ENCODE measurements around the gene ROR2.

The ROR2 gene

GRCh38 chr9:91604451-91605179 is 345.4 kb downstream of the ROR2 start:
- no peak for DNase-seq

GRCh38 chr9:91603932-91604331 is 346.1 kb downstream of the ROR2 start:
- no peak for DNase-seq

GRCh38 chr9:91599564-91599963 is 350.5 kb downstream of the ROR2 start:
- DNase-seq: no peak

- DNase-seq: no peak
Observed at GRCh38 chr9:91591627-91592026, 358.4 kb downstream of the ROR2 start.

- no peak for DNase-seq
Observed at GRCh38 chr9:91589101-91589553, 360.9 kb downstream of the ROR2 start.

- DNase-seq: no peak
Observed at GRCh38 chr9:91586282-91586681, 363.7 kb downstream of the ROR2 start.

GRCh38 chr9:91583966-91584365 is 366.1 kb downstream of the ROR2 start:
- DNase-seq: no peak

- no peak for DNase-seq
Observed at GRCh38 chr9:91583161-91583875, 366.7 kb downstream of the ROR2 start.

- DNase-seq: no peak
Observed at GRCh38 chr9:91582181-91582580, 367.8 kb downstream of the ROR2 start.

GRCh38 chr9:91580136-91580535 is 369.9 kb downstream of the ROR2 start:
- DNase-seq: no peak

GRCh38 chr9:91578911-91579310 is 371.1 kb downstream of the ROR2 start:
- DNase-seq: no peak

- no peak for DNase-seq
Observed at GRCh38 chr9:91577633-91578061, 372.4 kb downstream of the ROR2 start.

- no peak for DNase-seq
Observed at GRCh38 chr9:91572811-91573210, 377.2 kb downstream of the ROR2 start.

- DNase-seq: no peak
Observed at GRCh38 chr9:91572044-91572443, 378.0 kb downstream of the ROR2 start.

- no peak for DNase-seq
Observed at GRCh38 chr9:91571036-91571435, 379.0 kb downstream of the ROR2 start.

- DNase-seq: no peak
Observed at GRCh38 chr9:91567642-91568274, 382.3 kb downstream of the ROR2 start.

GRCh38 chr9:91564081-91564670 is 385.9 kb downstream of the ROR2 start:
- DNase-seq: no peak

- DNase-seq: no peak
Observed at GRCh38 chr9:91562416-91562815, 387.6 kb downstream of the ROR2 start.

GRCh38 chr9:91560301-91560700 is 389.7 kb downstream of the ROR2 start:
- DNase-seq: no peak

GRCh38 chr9:91558879-91559278 is 391.1 kb downstream of the ROR2 start:
- DNase-seq: no peak

- DNase-seq: no peak
Observed at GRCh38 chr9:91558395-91558794, 391.6 kb downstream of the ROR2 start.

- no peak for DNase-seq
Observed at GRCh38 chr9:91557327-91557726, 392.7 kb downstream of the ROR2 start.

- DNase-seq: no peak
Observed at GRCh38 chr9:91555132-91555531, 394.9 kb downstream of the ROR2 start.

- no peak for DNase-seq
Observed at GRCh38 chr9:91549177-91549576, 400.9 kb downstream of the ROR2 start.

Measured in DMS53 (cell line).